IPS-18c (cell line): ENCODE data around the gene RFC2.

Source experiments
- H3K4me3 ChIP-seq: 2 replicates; pipeline ENCODE4 v1.7.0; 2013; ENCODE audit warnings: low read depth, mild to moderate bottlenecking, low read length, moderate library complexity; ENCODE audit not compliant: insufficient read depth
- H3K9me3 ChIP-seq: one replicate; pipeline ENCODE4 v1.6.1; 2013; ENCODE audit warnings: mild to moderate bottlenecking, low read length, moderate library complexity; ENCODE audit not compliant: control insufficient read depth, insufficient read depth

RFC2 gene

GRCh38 chr7:74254129-74254857 lies at the start of gene RFC2:
RFC2 (minus strand) TSS chr7:74254399; CDS start chr7:74254383, 16 bp downstream.
- Histone ChIP-seq H3K4me3 (peak within 1 kb of the TSS; percentile 97), H3K9me3 (no peaks in the 10 kb centered on the region)

- H3K9me3 ChIP-seq = no peaks in the 10 kb centered on the region
Measured at GRCh38 chr7:74302745-74303221, 48.6 kb upstream of the RFC2 start.

GRCh38 chr7:74300926-74301325 lies 46.7 kb upstream of the RFC2 start:
- Histone ChIP-seq H3K9me3 (no peaks in the 10 kb centered on the region), H3K4me3 (no peak overlapping the region)

More at GRCh38 chr7:74302745-74303221, 48.6 kb upstream of the RFC2 start:
- H3K4me3 ChIP-seq = no peak overlapping the region

- Histone ChIP-seq H3K9me3 (no peaks in the 10 kb centered on the region), H3K4me3 (no peak overlapping the region)
Measured at GRCh38 chr7:74299401-74299800, 45.2 kb upstream of the RFC2 start.

- H3K4me3 ChIP-seq = no peak overlapping the region
- H3K9me3 ChIP-seq = no peaks in the 10 kb centered on the region
Measured at GRCh38 chr7:74297516-74298233, 43.5 kb upstream of the RFC2 start.

- H3K4me3 ChIP-seq = no peak overlapping the region; the same call in 1 of the 2 replicates
- H3K9me3 ChIP-seq = no peaks in the 10 kb centered on the region
Measured at GRCh38 chr7:74294191-74294998, 40.2 kb upstream of the RFC2 start.

GRCh38 chr7:74293577-74293908 lies 39.3 kb upstream of the RFC2 start:
- no peak overlapping the region for H3K4me3 ChIP-seq
- H3K9me3 ChIP-seq = no peaks in the 10 kb centered on the region

- Histone ChIP-seq H3K4me3 (no peak overlapping the region), H3K9me3 (no peaks in the 10 kb centered on the region)
Measured at GRCh38 chr7:74292757-74293576, 38.8 kb upstream of the RFC2 start.

GRCh38 chr7:74291535-74291934 lies 37.3 kb upstream of the RFC2 start:
- Histone ChIP-seq H3K4me3 (no peak overlapping the region), H3K9me3 (no peaks in the 10 kb centered on the region)

- Histone ChIP-seq H3K9me3 (no peaks in the 10 kb centered on the region), H3K4me3 (peak overlapping the region; percentile 87)
Measured at GRCh38 chr7:74290981-74291441, 36.8 kb upstream of the RFC2 start.

- Histone ChIP-seq H3K4me3 (peak overlapping the region; percentile 87), H3K9me3 (no peaks in the 10 kb centered on the region)
Measured at GRCh38 chr7:74290553-74290950, 36.4 kb upstream of the RFC2 start.

- peak overlapping the region; percentile 87 for H3K4me3 ChIP-seq
Measured at GRCh38 chr7:74289659-74290552, 35.7 kb upstream of the RFC2 start.

GRCh38 chr7:74289018-74289658 lies 34.9 kb upstream of the RFC2 start, which contains the start of gene CLIP2:
CLIP2 (plus strand) TSS chr7:74289407; CDS start chr7:74317547, 28,140 bp downstream.
- no peaks in the 10 kb centered on the region for H3K9me3 ChIP-seq
- H3K4me3 ChIP-seq = peak within 1 kb of the TSS; percentile 87

More at GRCh38 chr7:74289659-74290552, 35.7 kb upstream of the RFC2 start:
- no peaks in the 10 kb centered on the region for H3K9me3 ChIP-seq

- peak overlapping the region; percentile 61; the same call in 1 of the 2 replicates for H3K4me3 ChIP-seq
- no peaks in the 10 kb centered on the region for H3K9me3 ChIP-seq
Measured at GRCh38 chr7:74288034-74288881, 34.1 kb upstream of the RFC2 start.
